ENCODE results near the gene MLPH. TPM values are rescaled to one million over a fixed set of nuclear protein-coding genes. Genes with fewer than 3 reads are reported as not detected.

Gene MLPH
- total and polyA plus RNA-seq, 9 of the 15 experiments (the other 6 are each of a cell fraction or from before 2014, with no cell fraction given) = 0.22 TPM; not detected in 8

- TF ChIP-seq, protein P1, sequence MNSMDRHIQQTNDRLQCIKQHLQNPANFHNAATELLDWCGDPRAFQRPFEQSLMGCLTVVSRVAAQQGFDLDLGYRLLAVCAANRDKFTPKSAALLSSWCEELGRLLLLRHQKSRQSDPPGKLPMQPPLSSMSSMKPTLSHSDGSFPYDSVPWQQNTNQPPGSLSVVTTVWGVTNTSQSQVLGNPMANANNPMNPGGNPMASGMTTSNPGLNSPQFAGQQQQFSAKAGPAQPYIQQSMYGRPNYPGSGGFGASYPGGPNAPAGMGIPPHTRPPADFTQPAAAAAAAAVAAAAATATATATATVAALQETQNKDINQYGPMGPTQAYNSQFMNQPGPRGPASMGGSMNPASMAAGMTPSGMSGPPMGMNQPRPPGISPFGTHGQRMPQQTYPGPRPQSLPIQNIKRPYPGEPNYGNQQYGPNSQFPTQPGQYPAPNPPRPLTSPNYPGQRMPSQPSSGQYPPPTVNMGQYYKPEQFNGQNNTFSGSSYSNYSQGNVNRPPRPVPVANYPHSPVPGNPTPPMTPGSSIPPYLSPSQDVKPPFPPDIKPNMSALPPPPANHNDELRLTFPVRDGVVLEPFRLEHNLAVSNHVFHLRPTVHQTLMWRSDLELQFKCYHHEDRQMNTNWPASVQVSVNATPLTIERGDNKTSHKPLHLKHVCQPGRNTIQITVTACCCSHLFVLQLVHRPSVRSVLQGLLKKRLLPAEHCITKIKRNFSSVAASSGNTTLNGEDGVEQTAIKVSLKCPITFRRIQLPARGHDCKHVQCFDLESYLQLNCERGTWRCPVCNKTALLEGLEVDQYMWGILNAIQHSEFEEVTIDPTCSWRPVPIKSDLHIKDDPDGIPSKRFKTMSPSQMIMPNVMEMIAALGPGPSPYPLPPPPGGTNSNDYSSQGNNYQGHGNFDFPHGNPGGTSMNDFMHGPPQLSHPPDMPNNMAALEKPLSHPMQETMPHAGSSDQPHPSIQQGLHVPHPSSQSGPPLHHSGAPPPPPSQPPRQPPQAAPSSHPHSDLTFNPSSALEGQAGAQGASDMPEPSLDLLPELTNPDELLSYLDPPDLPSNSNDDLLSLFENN (IDR thresholded peaks at IDR 0.05; ENCODE audit: low read depth in 2 of 2, low read length in 2 of 2) = no peak
- TF ChIP-seq TEAD1 (CRISPR knock-in tag; IDR thresholded peaks at IDR 0.05) (no peak), LEF1 (IDR thresholded peaks at IDR 0.05) (no peak), TAF9B (IDR thresholded peaks at IDR 0.05; ENCODE audit: partially characterized antibody) (no peak), MAX (CRISPR knock-in tag; IDR thresholded peaks at IDR 0.05) (no peak), ELF4 (CRISPR knock-in tag; IDR thresholded peaks at IDR 0.05) (no peak), CEBPZ (IDR thresholded peaks at IDR 0.05; ENCODE audit: borderline replicate concordance, low read depth, low read length) (no peak), VEZF1 (CRISPR knock-in tag; IDR thresholded peaks at IDR 0.05) (no peak), CUX1 (CRISPR knock-in tag; IDR thresholded peaks at IDR 0.05) (no peak), NFATC3 (IDR thresholded peaks at IDR 0.05) (no peak)
- TF ChIP-seq, protein P2, sequence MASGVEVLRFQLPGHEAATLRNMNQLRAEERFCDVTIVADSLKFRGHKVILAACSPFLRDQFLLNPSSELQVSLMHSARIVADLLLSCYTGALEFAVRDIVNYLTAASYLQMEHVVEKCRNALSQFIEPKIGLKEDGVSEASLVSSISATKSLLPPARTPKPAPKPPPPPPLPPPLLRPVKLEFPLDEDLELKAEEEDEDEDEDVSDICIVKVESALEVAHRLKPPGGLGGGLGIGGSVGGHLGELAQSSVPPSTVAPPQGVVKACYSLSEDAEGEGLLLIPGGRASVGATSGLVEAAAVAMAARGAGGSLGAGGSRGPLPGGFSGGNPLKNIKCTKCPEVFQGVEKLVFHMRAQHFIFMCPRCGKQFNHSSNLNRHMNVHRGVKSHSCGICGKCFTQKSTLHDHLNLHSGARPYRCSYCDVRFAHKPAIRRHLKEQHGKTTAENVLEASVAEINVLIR (CRISPR knock-in tag; IDR thresholded peaks at IDR 0.05) = no peak
These were observed 106.7 kb downstream of the MLPH start (continued) for GRCh38 chr2:237593596-237594320.

Measured in K562 (cell line).